Skin epidermis (tissue), 12 donors: ENCODE results near the gene EHBP1.

ENCODE experiments used
- H3K27ac ChIP-seq, 21 experiments: fragments of 200-600 bp; sonication (generic) in 11 of 21; one replicate each; pipeline ENCODE4 v1.5.0; 2020; ENCODE audit warnings: mild to moderate bottlenecking in 3 of 21, inconsistent platforms in 2 of 21, moderate library complexity in 2 of 21
- H3K4me3 ChIP-seq, 7 experiments: fragments of 200-600 bp; sonication (generic) in 2 of 7; one replicate each; pipeline ENCODE4 v1.5.0; 2020; ENCODE audit warnings: inconsistent platforms in 2 of 7, mild to moderate bottlenecking in 2 of 7, moderate library complexity in 1 of 7

EHBP1 gene

GRCh38 chr2:63035169-63035568 lies 329.7 kb downstream of the EHBP1 start:
- Histone ChIP-seq H3K4me3 (no peak overlapping the region), H3K27ac (no peak overlapping the region)

- H3K27ac ChIP-seq = no peak overlapping the region
- no peak overlapping the region for H3K4me3 ChIP-seq
Measured at GRCh38 chr2:63035660-63036059, 330.1 kb downstream of the EHBP1 start.

- H3K4me3 ChIP-seq = no peak overlapping the region
- no peak overlapping the region for H3K27ac ChIP-seq
Measured at GRCh38 chr2:63038034-63038433, 332.5 kb downstream of the EHBP1 start.

GRCh38 chr2:63040586-63040985 lies 335.1 kb downstream of the EHBP1 start:
- H3K4me3 ChIP-seq = no peak overlapping the region

GRCh38 chr2:63041592-63041991 lies 336.1 kb downstream of the EHBP1 start:
- H3K4me3 ChIP-seq = no peak overlapping the region
- H3K27ac ChIP-seq = no peak overlapping the region

More at GRCh38 chr2:63040586-63040985, 335.1 kb downstream of the EHBP1 start:
- peak overlapping the region in 1 of 21 experiments; percentile 7 for H3K27ac ChIP-seq

GRCh38 chr2:63044362-63045327 lies 339.1 kb downstream of the EHBP1 start:
- peak overlapping the region in 1 of 21 experiments; percentile 76 for H3K27ac ChIP-seq
- H3K4me3 ChIP-seq = peak overlapping the region in 1 of 7 experiments; percentile 7

- peak overlapping the region in 2 of 7 experiments; percentile 60 to 61 for H3K4me3 ChIP-seq
- H3K27ac ChIP-seq = peak overlapping the region in 7 of 21 experiments; percentile 80 to 89 (median 86)
Measured at GRCh38 chr2:63046552-63046951, 341.0 kb downstream of the EHBP1 start.

- peak overlapping the region in 5 of 7 experiments; percentile 37 to 61 (median 52) for H3K4me3 ChIP-seq
Measured at GRCh38 chr2:63046961-63047320, 341.4 kb downstream of the EHBP1 start.

GRCh38 chr2:63047321-63048279 lies 342.1 kb downstream of the EHBP1 start:
- peak overlapping the region; percentile 27 to 61 (median 52) for H3K4me3 ChIP-seq
- peak overlapping the region in 15 of 21 experiments; percentile 6 to 89 (median 80) for H3K27ac ChIP-seq

More at GRCh38 chr2:63046961-63047320, 341.4 kb downstream of the EHBP1 start:
- H3K27ac ChIP-seq = peak overlapping the region in 13 of 21 experiments; percentile 22 to 89 (median 81)

GRCh38 chr2:63048367-63049171 lies 343.1 kb downstream of the EHBP1 start:
- H3K4me3 ChIP-seq = peak overlapping the region; percentile 37 to 61 (median 52)

GRCh38 chr2:63049211-63049969 lies 343.9 kb downstream of the EHBP1 start:
- peak overlapping the region in 18 of 21 experiments; percentile 28 to 89 (median 78) for H3K27ac ChIP-seq
- peak overlapping the region; percentile 37 to 61 (median 52) for H3K4me3 ChIP-seq

More at GRCh38 chr2:63048367-63049171, 343.1 kb downstream of the EHBP1 start:
- H3K27ac ChIP-seq = peak overlapping the region in 15 of 21 experiments; percentile 8 to 89 (median 80)

GRCh38 chr2:63049970-63050333 lies 344.4 kb downstream of the EHBP1 start:
- Histone ChIP-seq H3K4me3 (peak overlapping the region; percentile 37 to 61 (median 52)), H3K27ac (peak overlapping the region in 20 of 21 experiments; percentile 25 to 89 (median 75))

- Histone ChIP-seq H3K4me3 (peak within 1 kb of the TSS; percentile 37 to 61 (median 52)), H3K27ac (peak within 1 kb of the TSS in 20 of 21 experiments; percentile 25 to 89 (median 75))
Measured at GRCh38 chr2:63050334-63051041, 345.0 kb downstream of the EHBP1 start, which contains the start of gene OTX1. Gene OTX1, plus strand, starts transcription at chr2:63050830. Its CDS starts 2,161 bp downstream, at chr2:63052991.

GRCh38 chr2:63051042-63051794 lies 345.7 kb downstream of the EHBP1 start:
- H3K27ac ChIP-seq = peak overlapping the region in 17 of 21 experiments; percentile 22 to 89 (median 71)
- H3K4me3 ChIP-seq = peak overlapping the region; percentile 37 to 61 (median 52)

- H3K27ac ChIP-seq = peak overlapping the region in 9 of 21 experiments; percentile 47 to 89 (median 84)
- H3K4me3 ChIP-seq = peak overlapping the region; percentile 37 to 61 (median 52)
Measured at GRCh38 chr2:63051795-63052333, 346.4 kb downstream of the EHBP1 start.

- H3K4me3 ChIP-seq = peak overlapping the region in 2 of 7 experiments; percentile 37 to 51
Measured at GRCh38 chr2:63052411-63053080, 347.0 kb downstream of the EHBP1 start.

More at GRCh38 chr2:63052411-63053080, 347.0 kb downstream of the EHBP1 start:
- peak overlapping the region in 4 of 21 experiments; percentile 81 to 87 (median 85) for H3K27ac ChIP-seq
